NB4 (cell line): ENCODE data around the gene FAM241A.

Experiments used
- DNase-seq: peaks from one replicate; pipeline ENCODE4 v3.0.0; 2010; ENCODE audit warnings: low read depth
- H3K4me3 ChIP-seq: one replicate; pipeline ENCODE4 v1.5.1; 2011; ENCODE audit warnings: mild to moderate bottlenecking, low read depth, low read length, moderate library complexity
- MYC ChIP-seq: IDR thresholded peaks from 2 replicates; pipeline ENCODE4 v1.6.1; 2011; ENCODE audit warnings: low read depth, low read length
- POLR2A ChIP-seq: IDR thresholded peaks from 2 replicates; pipeline ENCODE4 v1.6.1; 2011; ENCODE audit warnings: mild to moderate bottlenecking; ENCODE audit not compliant: insufficient read length; ENCODE audit errors: extremely low read depth
- TF ChIP-seq, protein P1 (sequence below): IDR thresholded peaks from 2 replicates; pipeline ENCODE4 v1.6.1; 2011; ENCODE audit warnings: low read depth, low read length
- TF ChIP-seq, protein P2 (sequence below): IDR thresholded peaks from one replicate; pipeline ENCODE4 v1.5.1; 2012; ENCODE audit warnings: low read depth, low read length

Gene FAM241A

DNA sequence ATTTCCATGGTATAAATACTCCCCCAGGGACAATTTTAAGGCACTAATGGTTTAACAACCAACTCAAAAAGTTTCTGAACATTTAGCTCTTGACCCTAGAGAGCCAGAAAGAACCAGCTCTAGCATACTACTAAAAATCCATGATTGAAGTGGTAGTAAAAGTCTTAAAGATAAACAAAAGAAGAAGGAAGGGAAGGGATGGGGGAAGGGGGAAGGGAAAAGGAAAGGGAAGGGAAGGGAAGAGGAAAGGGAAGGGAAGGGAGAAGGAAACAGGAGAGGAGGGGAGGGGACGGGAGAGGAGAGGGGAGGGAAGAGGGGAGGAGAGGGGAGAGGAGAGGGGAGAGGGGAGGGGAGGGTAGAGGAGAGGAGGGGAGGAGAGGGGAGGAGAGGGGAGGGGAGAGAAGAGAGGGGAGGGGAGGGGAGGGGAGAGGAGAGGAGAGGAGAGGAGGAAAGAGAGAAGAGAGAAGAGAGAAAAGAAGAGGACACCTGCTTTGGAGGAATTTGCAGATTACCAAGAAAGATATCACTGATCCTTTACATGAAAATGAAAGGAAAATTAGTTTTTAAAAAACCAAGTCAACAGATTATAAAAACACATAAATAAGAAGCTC lies 26.4 kb upstream of the FAM241A start:
- no peak overlapping the region for H3K4me3 ChIP-seq
- TF ChIP-seq, protein P1, sequence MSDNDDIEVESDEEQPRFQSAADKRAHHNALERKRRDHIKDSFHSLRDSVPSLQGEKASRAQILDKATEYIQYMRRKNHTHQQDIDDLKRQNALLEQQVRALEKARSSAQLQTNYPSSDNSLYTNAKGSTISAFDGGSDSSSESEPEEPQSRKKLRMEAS: no peak
- TF ChIP-seq POLR2A (no peak), MYC (no peak)
- TF ChIP-seq, protein P2, sequence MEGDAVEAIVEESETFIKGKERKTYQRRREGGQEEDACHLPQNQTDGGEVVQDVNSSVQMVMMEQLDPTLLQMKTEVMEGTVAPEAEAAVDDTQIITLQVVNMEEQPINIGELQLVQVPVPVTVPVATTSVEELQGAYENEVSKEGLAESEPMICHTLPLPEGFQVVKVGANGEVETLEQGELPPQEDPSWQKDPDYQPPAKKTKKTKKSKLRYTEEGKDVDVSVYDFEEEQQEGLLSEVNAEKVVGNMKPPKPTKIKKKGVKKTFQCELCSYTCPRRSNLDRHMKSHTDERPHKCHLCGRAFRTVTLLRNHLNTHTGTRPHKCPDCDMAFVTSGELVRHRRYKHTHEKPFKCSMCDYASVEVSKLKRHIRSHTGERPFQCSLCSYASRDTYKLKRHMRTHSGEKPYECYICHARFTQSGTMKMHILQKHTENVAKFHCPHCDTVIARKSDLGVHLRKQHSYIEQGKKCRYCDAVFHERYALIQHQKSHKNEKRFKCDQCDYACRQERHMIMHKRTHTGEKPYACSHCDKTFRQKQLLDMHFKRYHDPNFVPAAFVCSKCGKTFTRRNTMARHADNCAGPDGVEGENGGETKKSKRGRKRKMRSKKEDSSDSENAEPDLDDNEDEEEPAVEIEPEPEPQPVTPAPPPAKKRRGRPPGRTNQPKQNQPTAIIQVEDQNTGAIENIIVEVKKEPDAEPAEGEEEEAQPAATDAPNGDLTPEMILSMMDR: no peak
- DNase-seq: no peak

- no peak for TF ChIP-seq POLR2A
- TF ChIP-seq, protein P2: no peak
- no peak for TF ChIP-seq MYC
- TF ChIP-seq, protein P1: no peak
- no peak for DNase-seq
- H3K4me3 ChIP-seq: no peak overlapping the region
Measured at GRCh38 chr4:112119353-112119783, 25.9 kb upstream of the FAM241A start.

DNA sequence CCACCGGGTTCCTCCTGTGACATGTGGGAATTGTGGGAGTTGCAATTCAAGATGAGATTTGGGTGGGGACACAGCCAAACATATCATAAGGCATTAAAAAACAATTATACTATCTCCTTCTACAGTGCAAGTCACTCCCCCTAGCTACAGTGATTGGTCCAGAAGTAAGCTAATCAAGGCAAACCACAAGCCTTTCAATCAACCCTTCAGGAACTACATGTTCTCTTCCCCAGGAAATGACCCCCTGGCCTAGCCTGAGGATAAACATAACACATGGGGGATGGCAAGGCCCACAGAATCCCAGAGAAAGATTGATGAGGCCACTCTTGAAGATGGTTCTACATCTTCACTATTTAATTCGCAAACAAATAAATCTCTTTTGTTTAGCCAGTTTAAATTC lies 25.2 kb upstream of the FAM241A start:
- DNase-seq: no peak
- H3K4me3 ChIP-seq: no peak overlapping the region
- TF ChIP-seq POLR2A: no peak
- TF ChIP-seq, protein P1: no peak
- TF ChIP-seq MYC: no peak
- TF ChIP-seq, protein P2: no peak

- TF ChIP-seq, protein P1: no peak
- TF ChIP-seq, protein P2: no peak
- TF ChIP-seq POLR2A: no peak
- no peak for TF ChIP-seq MYC
- H3K4me3 ChIP-seq: no peak overlapping the region
- no peak for DNase-seq
Measured at GRCh38 chr4:112125416-112125815, 19.8 kb upstream of the FAM241A start.

- DNase-seq: no peak
- TF ChIP-seq, protein P2: no peak
- TF ChIP-seq, protein P1: no peak
- TF ChIP-seq POLR2A (no peak), MYC (no peak)
- H3K4me3 ChIP-seq: no peak overlapping the region
Measured at GRCh38 chr4:112127048-112127637, 18.1 kb upstream of the FAM241A start.
